Muscle of arm (tissue), 12 donors: ENCODE data around the gene ARHGAP26. TPM values are rescaled to one million over a fixed set of nuclear protein-coding genes. Genes with fewer than 3 reads are reported as not detected.
"Not testable (repeated sequence)": the region's sequence is repeated elsewhere in the genome, so short reads cannot be mapped to it uniquely, and the experiment has no call there.

Experiments used
- DNase-seq: peaks from one replicate; pipeline ENCODE4 v3.0.0-alpha.2; 2013
- polyA plus RNA-seq, 12 donors: library from polyadenylated mRNA; unstranded; fragments of 120-200 nt; gene quantifications; one replicate each; pipeline ENCODE4 v1.2.1, GENCODE V29; 2013; ENCODE audit not compliant: insufficient read length in 12 of 12

The ARHGAP26 gene
- polyA plus RNA-seq, 12 donors = 12.3 to 34.1 (median 15.8) TPM; not detected in 1

DNA sequence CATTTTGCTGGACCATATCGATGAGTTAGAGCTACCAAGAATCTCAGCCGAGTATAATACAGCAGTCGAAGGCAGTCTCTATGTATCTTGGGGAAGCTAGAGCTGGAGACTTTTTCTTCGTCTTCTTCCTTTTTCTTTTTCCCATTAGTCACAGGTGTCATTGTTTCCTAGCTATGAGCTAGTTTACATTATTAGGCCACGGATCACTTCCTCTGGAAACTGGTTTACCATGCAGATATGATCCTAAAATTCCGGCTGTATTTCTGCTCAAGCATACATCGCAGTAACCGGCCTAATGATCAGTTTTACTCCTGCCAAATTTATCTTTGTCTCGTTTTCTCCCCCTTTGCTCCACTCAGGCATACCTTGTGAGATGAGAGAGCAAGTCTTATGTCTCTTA lies 312.8 kb downstream of the ARHGAP26 start:
- no peak for DNase-seq

- DNase-seq = no peak
These were observed 314.2 kb downstream of the ARHGAP26 start for GRCh38 chr5:143084407-143084806.

DNA sequence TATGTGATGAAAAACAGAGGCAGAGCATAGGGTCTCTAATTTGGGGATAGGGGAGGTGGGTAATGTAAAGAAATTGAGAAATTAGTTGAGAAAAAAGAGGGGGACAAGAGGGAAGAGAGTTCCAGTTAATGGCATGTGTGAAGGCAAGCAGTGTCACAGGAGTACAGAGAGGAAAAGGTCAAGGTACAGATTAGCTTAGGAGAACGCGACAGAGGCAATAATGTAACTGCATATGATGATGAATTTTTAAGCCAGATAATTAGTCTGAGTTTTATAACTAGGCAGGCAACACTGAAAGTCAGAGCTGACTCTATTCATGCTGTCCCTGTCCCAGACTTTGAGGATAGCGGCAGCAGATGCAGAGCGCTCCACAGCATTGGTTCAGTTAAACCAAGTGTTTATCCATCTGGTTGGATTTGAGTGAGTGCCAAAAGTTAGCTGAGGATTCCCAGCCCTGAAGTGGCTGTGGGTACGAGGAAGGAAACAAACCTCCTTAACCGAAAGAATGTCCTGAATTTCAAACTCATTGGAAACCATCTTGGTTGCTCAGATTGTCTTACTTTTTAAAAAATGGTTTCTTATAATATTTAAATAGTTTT lies 315.2 kb downstream of the ARHGAP26 start:
- no peak for DNase-seq

GRCh38 chr5:143086546-143086907 lies 316.4 kb downstream of the ARHGAP26 start:
- DNase-seq = no peak

DNA sequence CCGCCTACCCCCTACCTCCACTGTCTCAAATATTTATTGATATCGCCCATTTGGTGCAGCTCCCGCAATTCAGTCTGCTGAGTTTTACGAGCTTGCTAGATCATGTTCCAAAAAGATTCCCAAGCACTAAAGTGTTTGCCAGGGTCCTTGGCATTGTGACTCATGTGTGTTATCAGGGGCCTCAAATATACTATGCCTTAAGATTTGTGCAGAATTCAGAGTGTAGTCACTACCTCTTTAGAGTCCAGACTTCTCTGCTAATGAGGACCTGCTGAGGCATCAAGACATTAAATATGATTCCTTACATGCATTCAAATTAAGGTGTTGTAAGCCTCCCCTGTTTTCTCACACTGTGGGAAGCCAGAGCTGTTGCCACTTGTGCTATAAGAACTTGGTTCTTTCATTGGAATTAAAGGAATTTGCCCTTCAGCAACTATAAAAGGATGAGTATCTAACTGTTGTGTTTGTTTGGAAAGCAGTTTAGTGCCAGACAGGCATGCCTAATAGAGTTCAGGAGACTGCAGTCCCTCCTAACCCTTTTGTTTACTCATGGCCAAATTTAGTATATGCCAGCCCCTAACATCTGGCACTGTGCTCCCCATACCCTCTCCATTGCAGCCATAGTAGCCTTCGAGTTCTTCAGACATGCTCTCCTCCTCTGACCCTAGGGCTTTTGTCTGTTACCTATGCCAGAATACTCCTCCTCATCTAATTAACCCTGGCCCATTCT lies 316.9 kb downstream of the ARHGAP26 start:
- DNase-seq = no peak

DNA sequence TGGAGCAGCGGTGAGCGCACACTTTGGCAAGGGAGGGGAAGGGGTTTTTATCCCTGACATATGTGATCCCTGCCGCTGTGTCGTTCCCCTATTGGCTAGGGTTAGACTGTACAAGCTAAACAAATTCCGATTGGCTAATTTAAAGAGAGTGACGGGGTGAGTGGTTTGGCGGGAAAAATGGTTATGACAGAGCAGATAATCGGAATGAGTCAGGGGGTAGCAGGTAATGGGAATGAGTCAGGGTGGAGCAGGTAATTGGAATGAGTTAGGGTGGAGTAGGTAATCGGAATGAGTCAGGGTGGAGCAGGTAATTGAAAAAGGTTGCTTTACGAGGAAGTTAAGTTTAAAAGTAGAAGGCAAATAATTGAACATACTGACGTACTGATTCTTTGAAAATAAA lies 318.5 kb downstream of the ARHGAP26 start:
- not testable (repeated sequence) for DNase-seq

DNA sequence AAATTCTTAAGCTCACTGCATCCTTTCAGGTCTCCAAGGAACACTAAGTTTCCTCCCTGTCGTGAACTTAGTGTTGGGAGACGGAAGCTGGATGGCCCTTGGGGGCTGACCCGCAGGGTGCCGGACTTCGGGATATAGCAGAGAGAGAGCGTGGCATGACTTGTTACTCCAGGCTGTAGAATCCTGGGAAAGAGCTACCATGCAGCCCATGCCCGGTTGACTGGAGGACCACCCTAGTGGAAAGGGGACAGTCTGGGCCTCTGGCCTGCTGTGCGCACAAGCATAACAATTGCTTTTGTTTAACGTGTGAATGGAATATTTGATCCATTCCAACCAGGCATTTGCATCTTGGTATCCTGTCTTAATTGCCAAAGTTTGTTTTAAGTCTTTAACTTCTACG lies 319.9 kb downstream of the ARHGAP26 start:
- DNase-seq = not testable (repeated sequence)

DNA sequence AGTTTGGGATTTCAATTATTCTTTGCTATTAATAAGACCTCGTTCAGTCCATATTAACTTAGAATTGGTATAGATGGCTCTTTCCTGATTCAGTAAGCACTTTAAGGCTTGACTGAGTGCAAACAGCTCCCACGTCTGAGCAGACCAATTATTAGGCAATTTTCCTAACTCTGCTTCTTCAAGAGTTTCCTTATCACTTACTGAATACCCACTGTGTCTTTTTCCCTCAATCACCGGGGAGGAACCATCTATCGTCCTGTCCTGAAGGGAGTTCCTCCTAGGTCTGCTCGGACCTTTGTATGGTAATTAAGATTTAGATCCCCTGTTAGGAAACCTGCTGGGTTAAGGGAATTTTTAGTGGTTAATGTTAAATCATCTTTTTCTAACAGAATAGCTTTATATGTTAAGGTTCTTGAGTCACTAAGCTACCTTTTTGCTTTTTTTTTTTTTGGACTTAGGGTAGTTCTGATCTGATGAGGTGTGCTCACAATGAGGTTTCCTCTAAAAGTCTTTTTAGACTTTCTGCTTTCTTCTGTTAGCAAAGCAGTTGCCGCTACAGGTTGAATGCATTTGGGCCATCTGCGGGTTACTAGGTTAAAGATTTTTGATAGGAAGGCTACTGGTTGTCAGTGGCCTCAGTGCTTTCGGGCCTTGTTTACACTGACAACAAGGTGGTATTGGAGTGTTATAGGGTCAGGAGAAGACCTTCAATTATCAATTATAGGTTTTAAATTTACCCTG lies 322.7 kb downstream of the ARHGAP26 start:
- not testable (repeated sequence) for DNase-seq

- no peak for DNase-seq
These were observed 323.4 kb downstream of the ARHGAP26 start for GRCh38 chr5:143093452-143094086.

DNA sequence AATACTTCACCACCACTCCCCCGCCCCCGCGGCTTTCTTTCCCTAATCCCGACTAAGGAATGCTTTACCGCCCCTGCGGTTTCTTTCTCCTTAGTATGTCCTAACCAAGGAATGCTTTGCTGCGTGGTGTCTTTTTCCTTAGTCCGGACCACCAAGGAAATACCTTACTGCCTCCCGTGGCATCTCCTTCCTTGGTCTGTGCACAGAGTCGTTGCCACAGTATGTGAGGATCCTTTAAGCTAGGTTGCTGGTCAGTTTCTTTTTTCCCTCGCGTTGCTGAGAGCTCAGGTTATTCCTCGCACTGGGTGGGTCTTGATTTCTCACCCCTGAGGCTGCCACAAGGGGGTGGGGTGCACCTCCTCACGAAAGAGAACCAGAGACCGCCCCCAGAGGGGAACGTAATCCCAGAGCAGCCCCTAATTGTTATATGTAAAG lies 323.9 kb downstream of the ARHGAP26 start:
- DNase-seq = no peak

DNA sequence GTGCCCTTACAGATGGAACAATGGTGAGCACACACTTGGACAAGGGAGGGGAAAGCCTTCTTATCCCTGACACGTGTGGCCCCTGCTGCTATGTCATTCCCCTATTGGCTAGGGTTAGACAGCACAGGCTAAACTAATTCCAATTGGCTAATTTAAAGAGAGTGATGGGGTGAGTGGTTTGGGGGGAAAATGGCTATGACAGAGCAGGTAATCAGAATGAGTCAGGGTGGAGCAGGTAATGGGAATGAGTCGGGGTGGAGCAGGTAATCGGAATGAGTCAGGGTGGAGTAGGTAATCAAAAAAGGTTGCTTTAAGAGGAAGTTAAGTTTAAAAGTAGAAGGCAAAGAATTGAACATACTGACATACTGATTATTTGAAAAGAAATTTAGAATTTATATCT lies 324.4 kb downstream of the ARHGAP26 start:
- not testable (repeated sequence) for DNase-seq

DNA sequence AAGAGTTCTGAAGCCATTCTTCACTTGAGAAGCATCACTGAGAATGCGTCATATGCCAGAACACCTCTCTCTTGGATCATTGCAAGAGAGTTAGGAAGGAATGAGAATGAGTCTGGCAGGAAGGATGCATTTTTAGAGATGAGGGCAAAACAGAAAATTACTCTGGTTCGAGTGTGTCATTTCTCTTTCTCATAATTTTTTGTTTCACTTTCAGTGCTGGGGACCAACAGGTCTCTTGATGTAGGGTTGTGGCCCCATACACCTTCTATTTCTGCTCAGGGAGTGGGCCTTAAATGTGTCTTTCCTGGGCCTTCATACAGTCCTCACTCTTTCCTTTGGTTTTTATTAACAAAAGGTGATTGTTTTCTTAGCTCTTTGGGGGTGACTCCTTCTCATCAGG lies 330.9 kb downstream of the ARHGAP26 start:
- DNase-seq = no peak

- DNase-seq = no peak
These were observed 331.7 kb downstream of the ARHGAP26 start for GRCh38 chr5:143101725-143102386.

DNA sequence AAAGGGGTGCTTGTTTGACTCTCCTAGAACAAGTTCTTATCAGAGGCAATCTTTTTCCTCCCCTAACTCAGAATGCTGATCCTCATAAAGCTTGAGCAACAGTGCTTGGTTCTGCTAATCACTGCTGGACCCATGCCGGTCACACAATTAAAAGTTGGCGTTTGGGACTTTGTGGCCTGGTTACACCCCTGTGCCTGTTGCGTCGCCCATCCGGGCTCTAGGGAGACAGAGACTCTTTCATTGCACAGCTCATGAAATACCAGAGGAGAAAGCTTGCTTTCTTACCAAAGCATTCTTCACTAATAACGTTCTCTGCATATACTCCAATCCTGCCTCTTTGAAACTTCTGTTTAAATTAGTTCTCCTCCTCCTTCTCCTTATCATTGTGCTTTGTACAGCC lies 332.2 kb downstream of the ARHGAP26 start:
- no peak for DNase-seq

DNA sequence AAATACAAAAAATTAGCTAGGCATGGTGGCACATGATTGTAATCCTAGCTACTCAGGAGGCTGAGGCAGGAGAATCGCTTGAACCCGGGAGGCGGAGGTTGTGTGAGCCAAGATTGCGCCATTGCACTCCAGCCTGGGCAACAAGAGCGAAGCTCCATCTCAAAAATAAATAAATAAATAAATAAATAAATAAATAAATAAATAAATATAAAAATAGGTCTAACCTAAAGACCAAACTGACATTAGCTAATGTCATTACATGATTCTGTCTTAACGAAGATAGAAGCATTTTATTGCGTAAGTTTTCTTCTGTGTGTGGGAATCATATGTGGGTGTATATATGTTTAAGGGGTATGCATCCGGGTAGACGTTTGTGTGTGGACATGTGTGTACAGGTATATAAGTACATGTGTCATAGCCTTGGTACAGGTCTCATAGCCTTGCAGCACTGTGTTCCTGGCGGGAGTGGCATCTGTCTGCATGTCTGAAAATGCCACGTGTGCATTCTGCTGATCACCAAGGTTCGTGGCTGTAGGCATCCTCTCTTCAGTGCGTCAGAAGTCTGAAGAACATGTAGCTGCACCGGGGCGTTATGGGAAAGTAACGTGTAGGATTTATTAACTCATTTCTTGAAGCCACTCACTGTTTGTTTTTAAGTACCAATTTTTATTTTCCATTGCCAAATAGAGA lies 335.2 kb downstream of the ARHGAP26 start:
- DNase-seq = no peak

GRCh38 chr5:143106174-143106573 lies 336.0 kb downstream of the ARHGAP26 start:
- DNase-seq = no peak

GRCh38 chr5:143108498-143109128 lies 338.4 kb downstream of the ARHGAP26 start:
- DNase-seq = no peak

DNA sequence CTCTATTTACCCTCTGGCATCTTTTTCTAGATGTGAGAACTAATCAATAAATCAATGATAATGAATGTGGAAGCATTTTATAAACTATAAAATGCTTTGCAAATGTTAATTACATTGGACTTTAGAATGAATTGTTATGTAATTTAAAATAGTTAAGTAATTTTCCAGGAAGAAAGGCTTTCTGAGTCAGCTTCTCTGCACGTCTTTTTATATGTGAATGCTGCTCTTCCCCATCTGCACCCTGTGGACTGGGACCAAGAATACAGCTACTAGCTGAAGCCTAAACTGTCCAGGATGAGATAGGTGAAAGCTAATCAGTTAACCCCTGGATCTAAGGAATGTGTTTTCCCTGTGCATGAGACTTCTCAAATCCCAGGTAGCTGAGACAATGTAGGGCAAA lies 340.4 kb downstream of the ARHGAP26 start:
- DNase-seq = no peak

- no peak for DNase-seq
These were observed 341.6 kb downstream of the ARHGAP26 start for GRCh38 chr5:143111799-143112198.

- no peak for DNase-seq
These were observed 343.3 kb downstream of the ARHGAP26 start for GRCh38 chr5:143113461-143113860.

DNA sequence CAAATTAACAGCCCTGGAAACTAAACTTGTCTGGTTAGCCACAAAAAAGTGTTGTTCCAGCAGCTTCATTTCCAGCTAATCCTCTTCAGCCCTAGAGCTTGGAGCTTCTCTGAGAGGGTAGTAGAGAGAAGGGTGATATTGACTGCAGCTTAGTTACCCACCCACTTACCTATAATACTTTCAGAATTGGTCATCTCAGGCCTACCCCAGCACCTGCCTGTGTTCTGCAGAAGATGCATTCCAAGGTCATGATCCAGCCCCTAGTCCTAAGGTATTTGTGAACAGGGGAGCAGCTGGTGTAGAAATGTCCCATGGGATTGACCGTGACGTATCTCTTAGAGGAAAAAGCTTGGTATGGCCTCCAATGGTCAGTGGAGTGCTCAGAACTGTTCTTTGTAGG lies 344.3 kb downstream of the ARHGAP26 start:
- no peak for DNase-seq
